PFSK-1 (cell line): ENCODE measurements around the gene MRPS10.

ENCODE experiments used
- FOXP2 ChIP-seq: optimal IDR thresholded peaks from 2 replicates; pipeline ENCODE3; 2011; ENCODE audit warnings: borderline replicate concordance, control low read depth, inconsistent platforms; ENCODE audit not compliant: insufficient read depth; ENCODE audit errors: extremely low read length, extremely low read depth
- POLR2AphosphoS5 ChIP-seq: IDR thresholded peaks from 2 replicates; pipeline ENCODE4 v1.6.1; 2012; ENCODE audit warnings: low read depth, mild to moderate bottlenecking, control low read depth, low read length, moderate library complexity
- REST ChIP-seq, 2 experiments: IDR thresholded peaks; 2 replicates each; pipeline versions ENCODE4 v1.6.1 to v1.8.0; 2011 to 2012; ENCODE audit warnings: low read depth in 2 of 2, low read length in 2 of 2, control low read depth in 1 of 2, inconsistent platforms in 1 of 2, mild to moderate bottlenecking in 1 of 2, moderate library complexity in 1 of 2; ENCODE audit not compliant: insufficient read depth in 1 of 2
- SIN3A ChIP-seq: IDR thresholded peaks from 2 replicates; pipeline ENCODE4 v1.6.1; 2012; ENCODE audit warnings: mild to moderate bottlenecking, low read length, moderate library complexity, borderline replicate concordance; ENCODE audit not compliant: insufficient read depth
- TAF1 ChIP-seq: IDR thresholded peaks from 2 replicates; pipeline ENCODE4 v1.6.1; 2012; ENCODE audit warnings: low read length, control low read depth, borderline replicate concordance; ENCODE audit not compliant: insufficient read depth

- TF ChIP-seq POLR2AphosphoS5: no peak
- no peak for TF ChIP-seq TAF1
- no peak for TF ChIP-seq SIN3A
- TF ChIP-seq REST (IDR thresholded peaks at IDR 0.05; ENCODE audit: insufficient read depth in 1 of 2, low read depth in 2 of 2, low read length in 2 of 2): no peak
- TF ChIP-seq FOXP2: no peak
Measured at GRCh38 chr6:42171813-42172581, 45.7 kb downstream of the MRPS10 start.
